Esophagus squamous epithelium (tissue), 5 donors: Measurements from ENCODE around the gene TMEM236. TPM values are rescaled to one million over a fixed set of nuclear protein-coding genes. Genes with fewer than 3 reads are reported as not detected.

ENCODE experiments used
- DNase-seq: peaks from one replicate; lab custom pipeline; 2025; lab: John Stamatoyannopoulos, UW
- H3K27ac ChIP-seq, 4 donors: fragments of 200-600 bp; sonication (generic); one replicate each; pipeline ENCODE4 v1.5.1; 2016 to 2019; ENCODE audit warnings: mild to moderate bottlenecking in 1 of 4
- H3K27me3 ChIP-seq, 4 donors: fragments of 200-600 bp; sonication (generic); 1 replicate in 3 of 4; 2 replicates in 1 of 4; pipeline versions ENCODE4 v1.5.1 to v1.6.0; 2017 to 2021; ENCODE audit warnings: antibody characterized with exemption in 1 of 4
- H3K36me3 ChIP-seq, 3 donors: fragments of 200-600 bp; sonication (generic); one replicate each; pipeline ENCODE4 v1.5.1; 2016 to 2019
- H3K4me1 ChIP-seq, 3 donors: fragments of 200-600 bp; sonication (generic); one replicate each; pipeline ENCODE4 v1.5.1; 2017 to 2019
- H3K4me3 ChIP-seq, 4 donors: fragments of 200-600 bp; sonication (generic); 1 replicate in 3 of 4; 2 replicates in 1 of 4; pipeline ENCODE4 v1.5.1; 2016 to 2019; ENCODE audit warnings: mild to moderate bottlenecking in 2 of 4, moderate library complexity in 1 of 4
- H3K9me3 ChIP-seq, 3 donors: fragments of 200-600 bp; sonication (generic); one replicate each; pipeline ENCODE4 v1.5.1; 2016 to 2019
- POLR2A ChIP-seq, 4 donors: fragments of 450-650 bp; IDR thresholded peaks; one replicate each; pipeline ENCODE4 v1.6.1; 2017; ENCODE audit warnings: antibody characterized with exemption in 4 of 4, mild to moderate bottlenecking in 4 of 4, moderate library complexity in 3 of 4
- WGBS, 2 donors: methylation state at CpG; one replicate each; pipeline ENCODE4 v1.1.5; 2018; 5-methylcytosine and 5-hydroxymethylcytosine counted together
- intact Hi-C: fragments of 100-400 bp; cut with DNase I; formaldehyde crosslinking; loops from one replicate; pipeline ENCODE4 v1.15.0; 2022
- total RNA-seq, 4 donors: library from RNA; depleted of rRNA; stranded (reverse); fragments of >200 nt; gene quantifications; one replicate each; pipeline ENCODE4 v1.1.0, GENCODE V29; 2016
- TF ChIP-seq, protein P1 (sequence below), 6 experiments: fragments of 450-650 bp in 4 of 6; fragments of 200-600 bp in 2 of 6; sonication (generic) in 2 of 6; IDR thresholded peaks; one replicate each; pipeline ENCODE4 v1.5.1; 2016 to 2019; ENCODE audit warnings: antibody characterized with exemption in 6 of 6, mild to moderate bottlenecking in 4 of 6, moderate library complexity in 4 of 6
- donor health status: DM: yes; HTN: yes; CAD: no.

TMEM236 gene
- total RNA-seq, 4 donors from 2014 or later = 0.04 to 0.76 (median 0.15) TPM

DNA sequence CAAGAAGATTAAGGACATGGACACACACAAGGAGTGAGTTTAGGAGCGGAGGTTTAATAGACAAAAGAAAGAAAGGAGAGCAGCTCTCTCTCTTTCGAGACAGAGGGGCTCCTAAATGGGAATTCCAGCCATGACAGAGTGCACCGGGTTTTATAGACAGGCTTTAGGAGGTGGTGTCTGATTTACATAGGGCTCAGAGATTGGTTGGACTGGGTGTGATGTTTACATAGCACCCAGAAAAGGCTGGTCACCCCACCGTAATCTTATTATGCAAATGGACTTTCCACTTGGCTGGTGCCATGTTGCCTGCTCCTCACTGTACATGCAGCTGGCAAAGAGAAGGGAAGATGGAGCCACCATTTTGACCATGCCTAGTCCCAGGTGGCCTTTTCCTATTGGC is 28.7 kb downstream of the TMEM236 start:
- Histone ChIP-seq H3K4me3 (no peak overlapping the region), H3K9me3 (no peaks in the 10 kb centered on the region), H3K27ac (no peak overlapping the region), H3K27me3 (no peaks in the 10 kb centered on the region), H3K4me1 (no peaks in the 10 kb centered on the region), H3K36me3 (no peaks in the 10 kb centered on the region)
- intact Hi-C loops = no loop called here
- 81 to 84% methylated on average over 4 of the region's 4 CpGs for WGBS, 2 donors
- DNase-seq = no peak
- no peak for TF ChIP-seq POLR2A (IDR thresholded peaks at IDR 0.05)
- TF ChIP-seq, protein P1, sequence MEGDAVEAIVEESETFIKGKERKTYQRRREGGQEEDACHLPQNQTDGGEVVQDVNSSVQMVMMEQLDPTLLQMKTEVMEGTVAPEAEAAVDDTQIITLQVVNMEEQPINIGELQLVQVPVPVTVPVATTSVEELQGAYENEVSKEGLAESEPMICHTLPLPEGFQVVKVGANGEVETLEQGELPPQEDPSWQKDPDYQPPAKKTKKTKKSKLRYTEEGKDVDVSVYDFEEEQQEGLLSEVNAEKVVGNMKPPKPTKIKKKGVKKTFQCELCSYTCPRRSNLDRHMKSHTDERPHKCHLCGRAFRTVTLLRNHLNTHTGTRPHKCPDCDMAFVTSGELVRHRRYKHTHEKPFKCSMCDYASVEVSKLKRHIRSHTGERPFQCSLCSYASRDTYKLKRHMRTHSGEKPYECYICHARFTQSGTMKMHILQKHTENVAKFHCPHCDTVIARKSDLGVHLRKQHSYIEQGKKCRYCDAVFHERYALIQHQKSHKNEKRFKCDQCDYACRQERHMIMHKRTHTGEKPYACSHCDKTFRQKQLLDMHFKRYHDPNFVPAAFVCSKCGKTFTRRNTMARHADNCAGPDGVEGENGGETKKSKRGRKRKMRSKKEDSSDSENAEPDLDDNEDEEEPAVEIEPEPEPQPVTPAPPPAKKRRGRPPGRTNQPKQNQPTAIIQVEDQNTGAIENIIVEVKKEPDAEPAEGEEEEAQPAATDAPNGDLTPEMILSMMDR (IDR thresholded peaks at IDR 0.05) = no peak

DNA sequence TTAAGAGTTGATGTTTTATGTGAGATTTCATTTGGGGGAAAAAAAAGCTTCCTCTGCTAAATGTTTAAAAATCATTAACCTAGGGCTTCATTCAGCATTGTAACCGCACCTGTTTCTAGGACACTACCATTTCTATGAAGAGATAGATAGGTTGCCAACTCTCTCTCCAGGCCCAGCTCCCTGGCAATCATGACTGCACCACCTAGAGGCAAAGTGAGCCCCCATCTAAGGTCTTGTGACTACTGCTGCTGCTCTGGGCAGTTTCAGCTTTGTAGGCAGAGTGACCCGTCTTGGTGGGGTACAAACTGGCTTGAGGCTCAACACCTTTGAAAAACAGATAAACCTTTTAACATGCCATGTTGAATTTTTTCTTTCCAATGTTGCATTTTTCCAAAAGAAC is 29.9 kb downstream of the TMEM236 start:
- no peaks in the 10 kb centered on the region for H3K9me3 ChIP-seq
- no peak for DNase-seq
- H3K36me3 ChIP-seq = no peaks in the 10 kb centered on the region
- H3K4me3 ChIP-seq = no peak overlapping the region
- H3K27ac ChIP-seq = no peak overlapping the region
- WGBS, 2 donors = 46 to 90% methylated on average over 2 of the region's 2 CpGs
- H3K4me1 ChIP-seq = no peaks in the 10 kb centered on the region
- intact Hi-C loops = no loop called here
- TF ChIP-seq, protein P1 (IDR thresholded peaks at IDR 0.05) = no peak
- no peak for TF ChIP-seq POLR2A (IDR thresholded peaks at IDR 0.05)
- H3K27me3 ChIP-seq = no peaks in the 10 kb centered on the region

DNA sequence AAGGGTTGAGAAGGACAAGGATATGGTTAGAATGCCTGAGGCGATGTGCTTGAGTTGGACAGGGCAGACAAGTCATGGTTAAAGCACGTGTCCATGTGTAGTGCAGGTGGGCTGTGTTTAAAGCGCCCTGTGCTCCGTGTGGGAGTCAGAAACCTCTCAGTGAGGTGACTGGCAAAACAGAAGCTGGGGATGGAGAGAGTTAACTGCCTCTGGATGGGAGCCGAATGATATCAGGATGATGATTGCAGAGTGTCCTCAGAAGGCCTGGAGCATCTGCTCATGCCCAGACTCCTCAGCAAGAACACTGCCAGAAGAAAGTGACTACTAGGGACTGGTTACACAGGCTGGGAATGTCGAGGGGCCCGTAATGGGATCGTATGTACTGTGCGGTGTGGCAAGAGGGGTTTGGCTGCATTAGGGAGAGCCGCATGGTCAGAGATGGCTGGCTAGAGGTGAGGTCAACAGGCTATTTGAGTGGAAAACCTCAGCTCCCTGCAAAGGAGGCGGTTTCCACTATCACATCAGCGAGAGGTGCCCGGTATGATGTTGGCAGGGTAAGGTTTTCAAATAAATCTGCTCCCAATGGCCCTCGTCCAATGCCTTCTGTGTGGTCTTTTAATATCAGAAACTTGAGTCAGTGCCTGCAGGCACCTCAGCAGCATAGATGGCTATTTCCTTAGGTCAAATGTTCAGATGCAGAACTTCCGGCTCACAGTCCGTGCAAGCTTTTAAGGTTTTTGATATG is 31.1 kb downstream of the TMEM236 start:
- Histone ChIP-seq H3K9me3 (no peaks in the 10 kb centered on the region), H3K4me3 (no peak overlapping the region), H3K27ac (peak overlapping the region in 1 of 4 donors; percentile 5), H3K27me3 (no peaks in the 10 kb centered on the region), H3K4me1 (no peaks in the 10 kb centered on the region), H3K36me3 (no peaks in the 10 kb centered on the region)
- WGBS, 2 donors = 55 to 72% methylated on average over 16 of the region's 16 CpGs
- DNase-seq = no peak
- intact Hi-C loops = no loop called here
- TF ChIP-seq, protein P1 (IDR thresholded peaks at IDR 0.05) = no peak
- TF ChIP-seq POLR2A (IDR thresholded peaks at IDR 0.05) = no peak

DNA sequence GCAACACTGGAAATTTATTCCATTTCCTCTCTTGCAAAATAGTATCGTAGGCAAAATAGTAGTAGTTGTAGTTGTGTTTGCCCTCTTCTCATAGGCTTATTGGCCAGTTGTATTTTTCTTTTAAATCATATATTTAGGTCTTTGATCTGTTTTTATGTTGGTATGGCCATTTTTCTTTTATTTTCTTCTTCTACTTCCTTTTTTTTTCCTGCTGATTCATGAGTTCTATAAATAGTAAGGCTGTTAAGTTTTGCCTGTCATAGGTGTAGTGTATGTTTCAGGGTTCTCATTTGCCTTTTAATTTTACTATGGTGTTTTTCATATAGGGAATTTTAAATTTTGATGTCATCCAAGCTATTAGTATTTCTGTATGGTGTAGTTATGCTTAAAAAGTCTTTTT is 31.8 kb downstream of the TMEM236 start:
- Histone ChIP-seq H3K4me3 (no peak overlapping the region), H3K36me3 (no peaks in the 10 kb centered on the region), H3K27ac (no peak overlapping the region), H3K27me3 (no peaks in the 10 kb centered on the region), H3K9me3 (no peaks in the 10 kb centered on the region), H3K4me1 (no peaks in the 10 kb centered on the region)
- WGBS, 2 donors = 44 to 45% methylated on average over 1 of the region's 1 CpG
- intact Hi-C loops = no loop called here
- DNase-seq = no peak
- no peak for TF ChIP-seq POLR2A (IDR thresholded peaks at IDR 0.05)
- TF ChIP-seq, protein P1 (IDR thresholded peaks at IDR 0.05) = no peak

DNA sequence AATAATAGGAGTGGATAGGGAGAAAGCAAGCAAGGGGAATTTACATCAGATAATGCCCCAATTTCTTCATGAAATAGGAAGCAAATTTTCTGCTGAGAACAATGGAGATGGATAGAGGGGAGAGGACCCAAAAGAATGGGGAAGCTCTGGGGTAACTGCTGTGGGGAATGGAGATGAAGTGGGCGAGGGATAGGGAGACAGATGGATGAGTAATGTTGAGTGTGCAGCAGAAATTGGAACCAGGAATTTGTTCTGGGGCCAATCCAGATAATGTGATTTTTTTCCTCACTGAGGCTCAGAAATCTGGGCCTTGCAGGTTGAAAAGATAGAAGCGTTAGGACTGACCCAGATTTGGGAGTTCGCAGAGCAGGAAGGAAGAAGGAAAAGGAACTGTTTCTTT is 32.7 kb downstream of the TMEM236 start:
- Histone ChIP-seq H3K27me3 (no peaks in the 10 kb centered on the region), H3K9me3 (no peaks in the 10 kb centered on the region), H3K36me3 (no peaks in the 10 kb centered on the region), H3K4me1 (no peaks in the 10 kb centered on the region), H3K4me3 (no peak overlapping the region), H3K27ac (peak overlapping the region in 1 of 4 donors; percentile 49)
- intact Hi-C loops = no loop called here
- DNase-seq = no peak
- TF ChIP-seq POLR2A (IDR thresholded peaks at IDR 0.05) = no peak
- TF ChIP-seq, protein P1 (IDR thresholded peaks at IDR 0.05) = no peak
- 38 to 58% methylated on average over 3 of the region's 3 CpGs for WGBS, 2 donors
